NT2/D1 (cell line): ENCODE data around the gene RERE.

ENCODE experiments used
- DNase-seq: peaks from one replicate; pipeline ENCODE4 v3.0.0-alpha.2; 2011; ENCODE audit warnings: low read depth, low spot score
- H3K27me3 ChIP-seq: 2 replicates; pipeline ENCODE4 v1.6.0; 2011; ENCODE audit warnings: mild to moderate bottlenecking; ENCODE audit not compliant: insufficient read length, insufficient read depth
- H3K36me3 ChIP-seq: 2 replicates; pipeline ENCODE4 v1.6.1; 2011; ENCODE audit warnings: mild to moderate bottlenecking, low read length, mixed read lengths; ENCODE audit not compliant: insufficient read depth, insufficient read length
- H3K4me1 ChIP-seq: 2 replicates; pipeline ENCODE4 v1.5.1; 2011; ENCODE audit not compliant: insufficient read depth, insufficient read length
- H3K4me3 ChIP-seq: 2 replicates; pipeline ENCODE4 v1.5.1; 2011; ENCODE audit warnings: low read depth; ENCODE audit not compliant: insufficient read length
- H3K9ac ChIP-seq: 2 replicates; pipeline ENCODE4 v1.6.0; 2011; ENCODE audit warnings: low read depth; ENCODE audit not compliant: insufficient read length
- H3K9me3 ChIP-seq: 2 replicates; pipeline ENCODE4 v1.5.1; 2011; ENCODE audit warnings: mild to moderate bottlenecking, low read length; ENCODE audit not compliant: insufficient read depth
- SUZ12 ChIP-seq: IDR thresholded peaks from 2 replicates; pipeline ENCODE4 v1.6.1; 2011; ENCODE audit not compliant: insufficient read length, insufficient read depth; ENCODE audit errors: extremely low read depth
- YY1 ChIP-seq: IDR thresholded peaks from 2 replicates; pipeline ENCODE4 v1.6.1; 2011; ENCODE audit not compliant: insufficient read length, insufficient read depth
- ZNF274 ChIP-seq: IDR thresholded peaks from 2 replicates; pipeline ENCODE4 v1.6.1; 2011; ENCODE audit warnings: mild to moderate bottlenecking, low read depth, low read length

RERE gene

DNA sequence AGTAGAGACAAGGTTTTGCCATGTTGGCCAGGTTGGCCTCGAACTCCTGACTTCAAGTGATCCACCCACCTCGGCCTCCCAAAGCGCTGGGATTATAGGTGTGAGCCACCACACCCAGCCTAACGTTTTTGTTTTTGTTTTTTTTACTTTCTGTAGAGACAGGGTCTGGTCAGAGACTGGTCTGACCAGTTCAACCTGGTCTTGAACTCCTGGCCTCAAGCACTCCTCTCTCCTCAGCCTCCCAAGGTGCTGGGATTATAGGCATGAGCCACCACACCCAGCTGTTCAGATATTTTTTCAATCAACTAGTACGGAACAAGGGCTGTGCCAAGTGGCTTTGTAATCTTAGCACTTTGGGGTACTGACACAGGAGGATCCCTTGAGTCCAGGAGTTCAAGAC lies 209.5 kb downstream of the RERE start:
- Histone ChIP-seq H3K36me3 (peaks cover 4% of the 10 kb centered on the region), H3K4me1 (no peaks in the 10 kb centered on the region), H3K9me3 (no peaks in the 10 kb centered on the region), H3K9ac (no peak overlapping the region), H3K4me3 (no peak overlapping the region), H3K27me3 (no peaks in the 10 kb centered on the region)
- no peak for DNase-seq
- TF ChIP-seq SUZ12 (no peak), ZNF274 (no peak), YY1 (no peak)

DNA sequence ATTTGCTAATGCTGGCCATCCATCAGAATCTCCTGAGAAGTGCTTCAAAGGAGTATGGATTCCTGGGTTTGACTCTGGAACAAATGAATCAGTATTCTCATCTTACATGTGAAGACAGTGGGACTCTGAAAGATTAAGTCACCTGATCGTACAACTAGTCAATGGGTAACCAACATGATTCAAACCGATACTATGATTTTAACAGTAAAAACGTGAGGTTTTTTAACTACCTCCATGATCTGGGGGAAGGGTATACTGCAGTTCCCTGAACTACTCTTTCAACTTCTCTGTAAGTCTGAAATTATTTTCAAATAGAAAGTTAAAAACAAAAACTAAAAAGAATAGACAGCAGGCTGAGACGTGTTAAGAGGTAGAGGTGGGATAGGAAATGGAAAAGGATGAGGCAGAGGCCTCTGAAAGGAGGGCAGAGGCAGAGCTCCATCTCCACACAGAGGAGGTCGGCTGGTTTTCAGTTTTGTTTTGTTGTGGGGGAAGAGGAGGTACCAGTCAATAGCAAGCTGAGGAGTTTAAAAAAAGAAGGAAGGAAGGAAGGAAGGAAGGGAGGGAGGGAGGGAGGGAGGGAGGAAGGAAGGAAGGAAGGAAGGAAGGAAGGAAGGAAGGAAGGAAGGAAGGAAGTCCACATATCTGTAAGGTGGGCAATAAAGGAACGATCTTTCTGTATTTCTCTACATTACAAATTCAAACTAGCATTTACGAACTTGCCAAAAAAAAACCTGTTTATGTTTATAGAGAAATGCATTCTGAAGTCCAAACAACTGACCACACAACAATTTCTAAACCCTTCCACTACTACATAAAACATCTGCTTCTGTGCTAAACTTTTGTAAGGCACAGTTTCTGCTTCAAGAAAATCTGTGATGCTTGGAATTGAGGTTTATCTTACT lies 213.1 kb downstream of the RERE start:
- TF ChIP-seq SUZ12 (no peak), YY1 (no peak), ZNF274 (no peak)
- H3K27me3 ChIP-seq, result no peaks in the 10 kb centered on the region
- peaks cover 4% of the 10 kb centered on the region for H3K36me3 ChIP-seq
- no peak for DNase-seq
- H3K4me1 ChIP-seq, result no peaks in the 10 kb centered on the region
- H3K4me3 ChIP-seq, result no peak overlapping the region
- H3K9me3 ChIP-seq, result no peaks in the 10 kb centered on the region
- H3K9ac ChIP-seq, result no peak overlapping the region

DNA sequence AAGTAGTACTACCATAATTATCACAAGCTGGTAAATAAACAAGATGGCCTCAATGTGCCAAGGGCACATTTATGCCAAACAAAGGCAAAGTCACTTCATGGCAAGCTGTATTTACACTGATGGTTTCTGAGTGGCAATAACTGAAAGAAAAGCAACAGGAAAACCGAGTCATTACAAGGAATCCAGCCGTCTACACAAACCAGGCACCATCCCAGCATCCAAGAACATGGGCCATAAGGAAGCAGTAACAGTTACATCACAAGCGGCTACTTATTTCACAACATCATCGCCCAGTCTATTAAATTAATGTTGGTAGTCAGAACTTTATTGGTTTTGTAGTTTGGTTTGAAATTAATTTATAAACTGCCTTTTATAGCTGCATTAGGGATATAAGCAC lies 214.2 kb downstream of the RERE start:
- Histone ChIP-seq H3K4me1 (no peaks in the 10 kb centered on the region), H3K36me3 (peaks cover 4% of the 10 kb centered on the region), H3K4me3 (no peak overlapping the region), H3K9ac (no peak overlapping the region), H3K9me3 (no peaks in the 10 kb centered on the region), H3K27me3 (no peaks in the 10 kb centered on the region)
- TF ChIP-seq SUZ12, result no peak
- TF ChIP-seq YY1, result no peak
- no peak for TF ChIP-seq ZNF274
- no peak for DNase-seq

GRCh38 chr1:8602471-8603219 lies 214.8 kb downstream of the RERE start:
- Histone ChIP-seq H3K4me1 (no peaks in the 10 kb centered on the region), H3K9ac (no peak overlapping the region), H3K9me3 (no peaks in the 10 kb centered on the region), H3K36me3 (peaks cover 7% of the 10 kb centered on the region), H3K27me3 (no peaks in the 10 kb centered on the region), H3K4me3 (no peak overlapping the region)
- TF ChIP-seq SUZ12 (no peak), ZNF274 (no peak), YY1 (no peak)
- DNase-seq, result no peak

GRCh38 chr1:8600336-8600735 lies 217.1 kb downstream of the RERE start:
- Histone ChIP-seq H3K9me3 (no peaks in the 10 kb centered on the region), H3K27me3 (no peaks in the 10 kb centered on the region), H3K9ac (no peak overlapping the region), H3K4me1 (no peaks in the 10 kb centered on the region), H3K36me3 (peaks cover 7% of the 10 kb centered on the region), H3K4me3 (no peak overlapping the region)
- TF ChIP-seq SUZ12 (no peak), YY1 (no peak), ZNF274 (no peak)
- DNase-seq, result no peak

GRCh38 chr1:8599646-8600212 lies 217.7 kb downstream of the RERE start:
- Histone ChIP-seq H3K9ac (no peak overlapping the region), H3K4me1 (no peaks in the 10 kb centered on the region), H3K27me3 (no peaks in the 10 kb centered on the region), H3K36me3 (peaks cover 7% of the 10 kb centered on the region), H3K9me3 (no peaks in the 10 kb centered on the region), H3K4me3 (no peak overlapping the region)
- DNase-seq, result no peak
- TF ChIP-seq YY1 (no peak), SUZ12 (no peak), ZNF274 (no peak)

GRCh38 chr1:8598783-8599182 lies 218.7 kb downstream of the RERE start:
- H3K36me3 ChIP-seq, result peaks cover 5% of the 10 kb centered on the region
- H3K9ac ChIP-seq, result no peak overlapping the region
- 0 out of 2 replicates have a peak, but pooled peaks cover 7% of the 10 kb centered on the region for H3K9me3 ChIP-seq
- H3K27me3 ChIP-seq, result no peaks in the 10 kb centered on the region
- no peak for DNase-seq
- H3K4me3 ChIP-seq, result no peak overlapping the region
- no peaks in the 10 kb centered on the region for H3K4me1 ChIP-seq
- TF ChIP-seq SUZ12 (no peak), ZNF274 (no peak), YY1 (no peak)
